HG03045 (cell line): Measurements from ENCODE around the gene PAFAH1B1.
A peak's percentile ranks its signal among the peaks of the same experiment; 100 is the strongest.
"Not testable (repeated sequence)": the region's sequence is repeated elsewhere in the genome, so short reads cannot be mapped to it uniquely, and the experiment has no call there.

Source experiments
- ATAC-seq: cut with Tn5 transposase; IDR thresholded peaks from one replicate; pipeline ENCODE4 v1.9.1; 2021; ENCODE audit warnings: mild to moderate bottlenecking, moderate library complexity; ENCODE audit not compliant: unreplicated experiment

The PAFAH1B1 gene

GRCh38 chr17:2592971-2593820 lies at the start of gene PAFAH1B1:
Gene PAFAH1B1, plus strand, starts transcription at chr17:2593654. Its CDS starts 44,635 bp downstream, at chr17:2638289.
- ATAC-seq = peak; percentile 83

GRCh38 chr17:2545393-2545792 lies 48.1 kb upstream of the PAFAH1B1 start:
- ATAC-seq = no peak

- ATAC-seq = no peak
Measured at GRCh38 chr17:2547176-2547575, 46.3 kb upstream of the PAFAH1B1 start.

GRCh38 chr17:2548026-2548425 lies 45.4 kb upstream of the PAFAH1B1 start:
- ATAC-seq = not testable (repeated sequence)

- ATAC-seq = no peak
Measured at GRCh38 chr17:2549392-2550211, 43.9 kb upstream of the PAFAH1B1 start.

GRCh38 chr17:2551493-2551892 lies 42.0 kb upstream of the PAFAH1B1 start:
- ATAC-seq = no peak

- ATAC-seq = no peak
Measured at GRCh38 chr17:2551928-2552327, 41.5 kb upstream of the PAFAH1B1 start.

GRCh38 chr17:2560658-2561057 lies 32.8 kb upstream of the PAFAH1B1 start:
- ATAC-seq = no peak

GRCh38 chr17:2562162-2562858 lies 31.1 kb upstream of the PAFAH1B1 start:
- ATAC-seq = no peak

GRCh38 chr17:2563061-2563460 lies 30.4 kb upstream of the PAFAH1B1 start:
- no peak for ATAC-seq

GRCh38 chr17:2563543-2563942 lies 29.9 kb upstream of the PAFAH1B1 start:
- ATAC-seq = no peak

- ATAC-seq = no peak
Measured at GRCh38 chr17:2564877-2565276, 28.6 kb upstream of the PAFAH1B1 start.

- ATAC-seq = no peak
Measured at GRCh38 chr17:2566056-2566455, 27.4 kb upstream of the PAFAH1B1 start.

GRCh38 chr17:2571523-2572303 lies 21.7 kb upstream of the PAFAH1B1 start:
- ATAC-seq = peak; percentile 84

GRCh38 chr17:2572304-2572609 lies 21.2 kb upstream of the PAFAH1B1 start:
- peak; percentile 28 for ATAC-seq

GRCh38 chr17:2580151-2580550 lies 13.3 kb upstream of the PAFAH1B1 start:
- ATAC-seq = no peak

- no peak for ATAC-seq
Measured at GRCh38 chr17:2580661-2581060, 12.8 kb upstream of the PAFAH1B1 start.

GRCh38 chr17:2582493-2582892 lies 11.0 kb upstream of the PAFAH1B1 start:
- no peak for ATAC-seq

GRCh38 chr17:2591040-2591640 lies 2.3 kb upstream of the PAFAH1B1 start:
- no peak for ATAC-seq
